Ishikawa (cell line): ENCODE measurements around the gene CDC40.

Experiments used
- CEBPB ChIP-seq: IDR thresholded peaks from 2 replicates; pipeline ENCODE4 v1.6.1; 2012
- CREB1 ChIP-seq: IDR thresholded peaks from 2 replicates; pipeline ENCODE4 v1.6.1; 2012; ENCODE audit warnings: low read depth
- EGR1 ChIP-seq: IDR thresholded peaks from 2 replicates; pipeline ENCODE4 v1.6.1; 2012
- EP300 ChIP-seq: IDR thresholded peaks from 2 replicates; pipeline ENCODE4 v1.6.1; 2012; ENCODE audit warnings: borderline replicate concordance
- FOXM1 ChIP-seq: IDR thresholded peaks from 2 replicates; pipeline ENCODE4 v1.6.1; 2012; ENCODE audit warnings: low read depth, borderline replicate concordance
- NFIC ChIP-seq: IDR thresholded peaks from 2 replicates; pipeline ENCODE4 v1.6.1; 2012
- RAD21 ChIP-seq: IDR thresholded peaks from 2 replicates; pipeline ENCODE4 v1.6.1; 2012; ENCODE audit warnings: low read depth
- TAF1 ChIP-seq: IDR thresholded peaks from 2 replicates; pipeline ENCODE4 v1.6.1; 2012; ENCODE audit warnings: low read depth, mild to moderate bottlenecking
- TCF12 ChIP-seq: IDR thresholded peaks from 2 replicates; pipeline ENCODE4 v1.6.1; 2012; ENCODE audit warnings: low read depth
- TEAD4 ChIP-seq: IDR thresholded peaks from 2 replicates; pipeline ENCODE4 v1.6.1; 2012
- YY1 ChIP-seq: IDR thresholded peaks from 2 replicates; pipeline ENCODE4 v1.6.1; 2012; ENCODE audit warnings: low read depth
- ZBTB7A ChIP-seq: IDR thresholded peaks from 2 replicates; pipeline ENCODE4 v1.6.1; 2012; ENCODE audit warnings: low read depth
- TF ChIP-seq, protein P1 (sequence below): IDR thresholded peaks from 2 replicates; pipeline ENCODE4 v1.6.1; 2012
- TF ChIP-seq, protein P2 (sequence below): IDR thresholded peaks from 2 replicates; pipeline ENCODE4 v1.6.1; 2012; ENCODE audit warnings: low read depth, mild to moderate bottlenecking
- TF ChIP-seq, protein P3 (sequence below): IDR thresholded peaks from 2 replicates; pipeline ENCODE4 v1.6.1; 2012

Gene CDC40

DNA sequence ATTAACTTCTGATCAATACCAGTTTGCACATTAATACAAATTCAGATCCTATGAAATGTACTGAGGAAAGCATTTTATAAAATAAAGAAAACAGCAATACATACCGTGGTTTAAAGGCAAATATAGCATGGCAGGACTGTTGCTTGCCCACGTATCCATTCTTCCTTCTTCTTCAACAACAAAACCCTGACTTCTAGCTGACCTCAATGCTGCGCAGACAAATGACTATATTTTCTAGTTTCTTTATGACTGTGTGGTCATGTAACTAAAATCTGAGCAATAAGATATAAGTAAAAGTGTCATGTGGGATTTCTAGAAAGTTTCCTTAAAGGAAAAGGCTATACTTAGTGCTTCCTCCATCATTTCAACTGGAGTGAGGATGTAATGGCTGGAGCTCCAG, 85.0 kb downstream of the CDC40 start:
- no peak for TF ChIP-seq EP300
- no peak for TF ChIP-seq RAD21
- no peak for TF ChIP-seq CREB1
- TF ChIP-seq, protein P1, sequence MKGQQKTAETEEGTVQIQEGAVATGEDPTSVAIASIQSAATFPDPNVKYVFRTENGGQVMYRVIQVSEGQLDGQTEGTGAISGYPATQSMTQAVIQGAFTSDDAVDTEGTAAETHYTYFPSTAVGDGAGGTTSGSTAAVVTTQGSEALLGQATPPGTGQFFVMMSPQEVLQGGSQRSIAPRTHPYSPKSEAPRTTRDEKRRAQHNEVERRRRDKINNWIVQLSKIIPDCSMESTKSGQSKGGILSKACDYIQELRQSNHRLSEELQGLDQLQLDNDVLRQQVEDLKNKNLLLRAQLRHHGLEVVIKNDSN: no peak
- TF ChIP-seq TEAD4: no peak
- TF ChIP-seq, protein P2, sequence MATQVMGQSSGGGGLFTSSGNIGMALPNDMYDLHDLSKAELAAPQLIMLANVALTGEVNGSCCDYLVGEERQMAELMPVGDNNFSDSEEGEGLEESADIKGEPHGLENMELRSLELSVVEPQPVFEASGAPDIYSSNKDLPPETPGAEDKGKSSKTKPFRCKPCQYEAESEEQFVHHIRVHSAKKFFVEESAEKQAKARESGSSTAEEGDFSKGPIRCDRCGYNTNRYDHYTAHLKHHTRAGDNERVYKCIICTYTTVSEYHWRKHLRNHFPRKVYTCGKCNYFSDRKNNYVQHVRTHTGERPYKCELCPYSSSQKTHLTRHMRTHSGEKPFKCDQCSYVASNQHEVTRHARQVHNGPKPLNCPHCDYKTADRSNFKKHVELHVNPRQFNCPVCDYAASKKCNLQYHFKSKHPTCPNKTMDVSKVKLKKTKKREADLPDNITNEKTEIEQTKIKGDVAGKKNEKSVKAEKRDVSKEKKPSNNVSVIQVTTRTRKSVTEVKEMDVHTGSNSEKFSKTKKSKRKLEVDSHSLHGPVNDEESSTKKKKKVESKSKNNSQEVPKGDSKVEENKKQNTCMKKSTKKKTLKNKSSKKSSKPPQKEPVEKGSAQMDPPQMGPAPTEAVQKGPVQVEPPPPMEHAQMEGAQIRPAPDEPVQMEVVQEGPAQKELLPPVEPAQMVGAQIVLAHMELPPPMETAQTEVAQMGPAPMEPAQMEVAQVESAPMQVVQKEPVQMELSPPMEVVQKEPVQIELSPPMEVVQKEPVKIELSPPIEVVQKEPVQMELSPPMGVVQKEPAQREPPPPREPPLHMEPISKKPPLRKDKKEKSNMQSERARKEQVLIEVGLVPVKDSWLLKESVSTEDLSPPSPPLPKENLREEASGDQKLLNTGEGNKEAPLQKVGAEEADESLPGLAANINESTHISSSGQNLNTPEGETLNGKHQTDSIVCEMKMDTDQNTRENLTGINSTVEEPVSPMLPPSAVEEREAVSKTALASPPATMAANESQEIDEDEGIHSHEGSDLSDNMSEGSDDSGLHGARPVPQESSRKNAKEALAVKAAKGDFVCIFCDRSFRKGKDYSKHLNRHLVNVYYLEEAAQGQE: no peak
- TF ChIP-seq ZBTB7A: no peak
- no peak for TF ChIP-seq TAF1
- no peak for TF ChIP-seq TCF12
- no peak for TF ChIP-seq EGR1

DNA sequence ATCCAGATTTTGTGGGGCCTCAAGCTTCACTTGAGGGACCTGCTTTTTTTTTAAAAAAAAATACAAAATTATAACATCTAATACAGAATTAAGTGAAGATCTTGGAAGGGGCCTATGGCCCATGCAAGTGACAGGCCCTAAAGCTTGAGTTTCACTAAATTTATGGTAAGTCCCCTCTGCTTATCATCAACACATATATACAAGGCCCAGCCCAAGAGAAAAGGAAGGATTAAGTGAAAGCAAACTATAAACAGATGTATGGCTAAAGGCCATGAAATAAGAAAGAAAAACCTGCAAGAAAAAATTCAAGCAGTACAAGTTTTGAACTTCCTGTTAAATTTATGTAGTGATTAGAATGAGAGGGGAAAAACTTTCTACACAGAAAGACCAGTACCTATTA, 86.8 kb downstream of the CDC40 start:
- TF ChIP-seq YY1 (no peak), EGR1 (no peak), TAF1 (no peak), FOXM1 (no peak), RAD21 (no peak), ZBTB7A (no peak), EP300 (no peak), CREB1 (no peak)

DNA sequence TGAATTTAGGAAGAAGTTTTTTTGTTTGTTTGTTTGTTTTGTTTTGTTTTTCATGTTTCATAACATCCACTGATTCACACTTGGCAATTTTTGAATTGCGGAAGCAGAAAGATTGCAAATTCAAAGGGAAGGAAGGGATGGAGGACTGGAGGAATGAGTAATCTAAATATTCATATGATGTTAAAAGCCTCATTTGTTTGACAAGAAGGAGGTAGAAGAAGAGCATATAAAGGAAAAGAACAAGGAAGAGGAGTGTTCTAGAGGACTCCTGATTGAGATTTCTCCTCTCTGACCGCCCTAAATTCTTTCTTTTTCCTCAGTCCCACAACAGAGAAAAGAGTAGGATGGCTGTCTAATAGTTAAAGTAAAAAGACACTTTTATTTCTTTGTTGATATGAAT, 89.4 kb downstream of the CDC40 start:
- TF ChIP-seq, protein P3, sequence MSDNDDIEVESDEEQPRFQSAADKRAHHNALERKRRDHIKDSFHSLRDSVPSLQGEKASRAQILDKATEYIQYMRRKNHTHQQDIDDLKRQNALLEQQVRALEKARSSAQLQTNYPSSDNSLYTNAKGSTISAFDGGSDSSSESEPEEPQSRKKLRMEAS: no peak
- TF ChIP-seq NFIC (no peak), CEBPB (no peak), TEAD4 (no peak), RAD21 (no peak), EP300 (no peak), EGR1 (no peak), YY1 (no peak)
- TF ChIP-seq, protein P1: no peak

DNA sequence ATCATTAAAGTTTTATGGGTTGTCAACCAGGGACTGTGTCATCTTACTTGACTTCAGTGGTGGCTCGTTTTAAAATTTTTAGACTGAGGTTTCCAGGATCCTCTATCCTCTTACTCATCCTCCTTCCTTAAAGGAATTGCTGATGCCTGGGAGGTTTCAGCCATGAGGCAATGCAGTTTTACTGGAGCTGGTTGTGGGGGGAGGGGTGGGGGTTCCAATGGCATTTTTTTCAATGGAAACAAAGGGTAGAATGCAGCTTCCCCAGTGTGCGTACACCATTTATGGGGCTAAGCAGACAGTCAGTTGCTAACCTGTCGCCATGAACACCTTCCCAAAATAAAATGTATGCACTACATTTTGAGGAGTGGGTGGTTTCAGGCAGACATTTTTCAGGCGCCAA, 89.9 kb downstream of the CDC40 start:
- TF ChIP-seq TEAD4 (no peak), YY1 (no peak), EGR1 (no peak), TCF12 (no peak), TAF1 (no peak), ZBTB7A (no peak), RAD21 (no peak), NFIC (no peak), CREB1 (no peak), CEBPB (no peak), FOXM1 (no peak), EP300 (no peak)
- TF ChIP-seq, protein P3: no peak
- TF ChIP-seq, protein P1: no peak
- TF ChIP-seq, protein P2: no peak

DNA sequence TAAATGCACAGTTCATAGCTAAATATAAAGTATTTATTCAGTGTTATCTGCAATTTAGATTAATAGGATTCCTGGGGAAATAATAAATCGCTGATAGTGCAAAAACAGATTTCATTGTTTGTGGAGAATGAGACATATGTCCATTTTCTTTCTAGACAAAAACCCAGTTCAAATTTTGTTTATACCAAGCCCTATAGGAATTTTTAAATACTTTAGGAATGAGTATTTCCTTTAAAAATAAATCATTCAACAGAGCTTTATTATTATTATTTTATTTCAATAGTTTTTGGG, 91.5 kb downstream of the CDC40 start:
- TF ChIP-seq ZBTB7A (no peak), EGR1 (no peak), EP300 (no peak), TAF1 (no peak), YY1 (no peak), NFIC (no peak), CEBPB (no peak), TCF12 (no peak), FOXM1 (no peak), TEAD4 (no peak)
- TF ChIP-seq, protein P2: no peak
- TF ChIP-seq, protein P3: no peak
